IPS DF 6.9 (cell line): ENCODE data around the gene VGLL2.

Experiments
- DNase-seq: peaks from one replicate; pipeline ENCODE4 v3.0.0-alpha.2; 2013; ENCODE audit warnings: low read depth, low spot score
- H3K27ac ChIP-seq: one replicate; pipeline ENCODE4 v1.5.1; 2013; ENCODE audit warnings: low read length, control low read depth
- H3K27me3 ChIP-seq: 2 replicates; pipeline ENCODE4 v1.6.1; 2013; ENCODE audit warnings: mild to moderate bottlenecking, low read length; ENCODE audit not compliant: control insufficient read depth, insufficient read depth
- H3K36me3 ChIP-seq: 2 replicates; pipeline ENCODE4 v1.6.1; 2013; ENCODE audit warnings: low read length; ENCODE audit not compliant: control insufficient read depth, insufficient read depth
- H3K4me1 ChIP-seq: 2 replicates; pipeline ENCODE4 v1.6.1; 2013; ENCODE audit warnings: low read length; ENCODE audit not compliant: control insufficient read depth, insufficient read depth
- H3K4me3 ChIP-seq: 2 replicates; pipeline ENCODE4 v1.5.1; 2013; ENCODE audit warnings: mild to moderate bottlenecking, low read length
- H3K9me3 ChIP-seq: 2 replicates; pipeline ENCODE4 v1.6.1; 2013; ENCODE audit warnings: low read length, inconsistent platforms; ENCODE audit not compliant: control insufficient read depth, insufficient read depth
- WGBS: extraction: QIAGEN DNeasy Blood & Tissue Kit; methylation state at CpG from one replicate; pipeline ENCODE4 v1.1.7; 2013; ENCODE audit warnings: mixed read lengths, missing lambda C conversion rate; ENCODE audit not compliant: insufficient read length, insufficient coverage; 5-methylcytosine and 5-hydroxymethylcytosine counted together

VGLL2 gene

GRCh38 chr6:117268924-117269323 is 3.6 kb downstream of the VGLL2 start:
- WGBS = no CpG with 5 or more reads among the region's 1 CpG
- DNase-seq = no peak
- Histone ChIP-seq H3K9me3 (no peaks in the 10 kb centered on the region), H3K36me3 (no peaks in the 10 kb centered on the region), H3K27ac (no peak overlapping the region), H3K27me3 (peaks cover 74% of the 10 kb centered on the region), H3K4me3 (no peak overlapping the region), H3K4me1 (no peaks in the 10 kb centered on the region)

DNA sequence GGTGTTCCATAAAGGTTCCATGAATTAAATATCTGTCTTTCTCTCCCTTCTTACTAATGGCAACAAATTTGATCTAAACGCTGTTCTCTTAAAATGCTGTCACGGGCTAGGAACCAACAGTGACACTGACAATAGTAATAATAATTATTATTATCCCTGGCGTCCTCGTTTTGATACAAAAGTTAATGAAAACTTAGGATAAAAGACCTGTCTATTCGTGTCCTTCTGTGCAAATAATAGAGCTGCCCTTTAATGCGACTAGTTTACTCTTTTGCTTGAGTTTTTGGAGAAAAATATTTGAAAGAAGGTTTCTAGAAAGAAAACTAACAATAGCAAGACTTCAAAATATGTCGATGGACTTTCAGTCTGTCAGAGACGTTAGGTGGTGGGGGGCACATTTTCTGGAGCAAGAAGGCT is 4.3 kb downstream of the VGLL2 start:
- no peak for DNase-seq
- no peaks in the 10 kb centered on the region for H3K4me1 ChIP-seq
- H3K9me3 ChIP-seq = no peaks in the 10 kb centered on the region
- H3K27me3 ChIP-seq = peaks cover 66% of the 10 kb centered on the region
- no peaks in the 10 kb centered on the region for H3K36me3 ChIP-seq
- WGBS = no CpG with 5 or more reads among the region's 8 CpGs
- H3K4me3 ChIP-seq = no peak overlapping the region; the same call in 1 of the 2 replicates
- no peak overlapping the region for H3K27ac ChIP-seq

DNA sequence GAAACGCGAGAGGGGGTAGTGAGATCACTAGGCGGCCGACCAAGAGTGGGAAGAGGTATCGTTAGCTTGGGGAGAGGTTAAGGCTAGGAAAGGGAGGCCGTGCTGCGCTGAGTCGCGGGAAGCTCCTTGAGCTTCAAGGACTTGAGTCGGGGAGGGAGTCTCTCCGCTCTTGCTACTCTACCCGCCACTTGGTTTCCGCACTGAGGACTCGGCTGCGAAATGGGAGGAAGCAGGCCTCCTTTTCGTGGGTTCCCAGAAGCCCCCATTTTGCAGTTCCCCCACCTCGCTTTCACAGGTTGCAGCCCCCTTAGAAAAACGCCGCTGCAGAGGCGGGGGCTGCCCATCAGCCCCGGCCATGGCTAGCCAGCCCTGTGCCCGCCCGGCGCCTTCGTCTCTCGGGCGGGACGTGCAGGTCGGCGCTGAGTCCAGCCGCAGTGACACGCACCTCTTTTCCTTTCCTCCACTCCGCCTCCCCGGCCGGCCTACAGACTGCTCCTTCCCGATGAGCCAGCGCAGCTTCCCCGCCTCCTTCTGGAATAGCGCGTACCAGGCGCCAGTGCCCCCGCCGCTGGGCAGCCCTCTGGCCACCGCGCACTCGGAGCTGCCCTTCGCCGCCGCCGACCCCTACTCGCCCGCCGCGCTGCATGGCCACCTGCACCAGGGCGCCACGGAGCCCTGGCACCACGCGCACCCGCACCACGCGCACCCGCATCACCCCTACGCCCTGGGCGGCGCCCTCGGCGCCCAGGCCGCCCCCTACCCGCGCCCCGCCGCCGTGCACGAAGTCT is 4.9 kb downstream of the VGLL2 start:
- H3K27ac ChIP-seq = no peak overlapping the region
- no CpG with 5 or more reads among the region's 74 CpGs for WGBS
- no peaks in the 10 kb centered on the region for H3K36me3 ChIP-seq
- H3K27me3 ChIP-seq = peaks cover 61% of the 10 kb centered on the region
- H3K4me3 ChIP-seq = peak overlapping the region; percentile 54; the same call in 1 of the 2 replicates
- no peak for DNase-seq
- H3K9me3 ChIP-seq = no peaks in the 10 kb centered on the region
- H3K4me1 ChIP-seq = no peaks in the 10 kb centered on the region

DNA sequence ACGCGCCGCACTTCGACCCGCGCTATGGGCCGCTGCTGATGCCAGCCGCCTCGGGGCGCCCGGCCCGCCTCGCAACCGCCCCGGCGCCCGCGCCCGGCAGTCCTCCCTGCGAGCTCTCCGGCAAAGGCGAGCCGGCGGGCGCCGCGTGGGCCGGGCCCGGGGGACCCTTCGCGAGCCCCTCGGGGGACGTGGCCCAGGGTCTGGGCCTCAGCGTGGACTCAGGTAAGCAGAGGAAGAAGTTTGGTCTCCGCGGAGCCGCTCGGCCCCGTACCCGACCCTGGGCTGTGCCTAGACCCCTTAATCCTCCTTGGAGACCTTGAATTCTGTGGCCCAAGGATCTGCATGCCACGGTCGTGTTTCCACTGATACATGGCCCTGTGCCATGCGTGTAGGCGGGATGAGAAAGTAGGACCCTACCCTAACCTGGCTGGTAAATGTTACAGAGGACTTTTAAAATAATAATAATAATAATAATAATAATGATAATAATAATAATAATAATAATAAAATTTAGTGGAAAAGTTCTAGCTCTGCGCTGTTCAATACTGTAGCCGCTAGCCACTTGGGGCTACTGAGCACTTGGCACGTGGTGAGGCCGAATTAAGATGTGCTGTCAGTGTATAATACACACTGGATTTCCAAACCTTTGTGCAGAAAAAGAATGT is 5.6 kb downstream of the VGLL2 start:
- Histone ChIP-seq H3K27ac (no peak overlapping the region), H3K4me1 (no peaks in the 10 kb centered on the region), H3K4me3 (peak overlapping the region; percentile 54; the same call in 1 of the 2 replicates), H3K9me3 (no peaks in the 10 kb centered on the region), H3K36me3 (no peaks in the 10 kb centered on the region), H3K27me3 (peaks cover 56% of the 10 kb centered on the region)
- no peak for DNase-seq
- WGBS = no CpG with 5 or more reads among the region's 48 CpGs

DNA sequence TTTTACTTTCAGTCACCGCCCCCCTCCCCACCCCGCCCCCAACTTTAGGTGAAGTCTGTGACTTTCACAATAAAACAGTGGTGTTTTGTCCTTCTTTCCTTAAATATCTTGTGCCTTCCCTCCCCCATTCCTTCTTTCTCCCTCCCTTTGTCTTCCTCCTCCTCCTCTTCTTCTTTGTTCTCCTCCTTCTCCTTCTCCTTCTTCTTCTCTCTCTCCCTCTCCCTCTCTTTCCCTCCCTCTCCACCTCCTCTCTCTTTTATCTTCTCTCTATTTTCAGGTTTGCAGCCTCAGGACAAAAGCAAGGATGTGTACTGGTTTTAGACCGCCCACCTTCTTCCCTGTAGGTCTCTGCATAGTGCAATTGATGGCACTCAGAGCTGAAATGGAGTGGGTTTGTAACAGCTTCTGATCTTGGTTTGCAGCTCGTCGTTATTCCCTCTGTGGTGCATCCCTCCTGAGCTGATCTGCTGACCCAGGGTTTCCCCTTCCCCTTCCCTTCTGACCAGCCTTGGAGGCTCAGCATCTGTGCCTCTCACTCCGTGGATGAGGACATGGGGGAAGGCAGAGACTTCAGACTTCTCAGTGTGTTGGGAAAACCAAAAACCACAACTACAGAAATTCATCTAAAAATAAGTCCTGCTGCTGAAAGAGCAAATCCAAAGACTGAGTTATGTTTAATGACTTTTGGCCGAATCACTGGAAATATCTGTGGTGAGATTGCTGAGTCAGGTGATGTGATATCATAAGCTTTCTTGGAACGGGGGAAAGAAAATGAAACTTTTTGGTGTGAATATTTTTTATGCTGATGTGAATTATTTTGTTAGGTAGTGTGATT is 6.9 kb downstream of the VGLL2 start:
- DNase-seq = no peak
- 100% methylated on average over 1 of the region's 8 CpGs for WGBS
- Histone ChIP-seq H3K4me1 (no peaks in the 10 kb centered on the region), H3K4me3 (no peak overlapping the region), H3K9me3 (no peaks in the 10 kb centered on the region), H3K27ac (no peak overlapping the region), H3K36me3 (no peaks in the 10 kb centered on the region), H3K27me3 (peaks cover 43% of the 10 kb centered on the region)

DNA sequence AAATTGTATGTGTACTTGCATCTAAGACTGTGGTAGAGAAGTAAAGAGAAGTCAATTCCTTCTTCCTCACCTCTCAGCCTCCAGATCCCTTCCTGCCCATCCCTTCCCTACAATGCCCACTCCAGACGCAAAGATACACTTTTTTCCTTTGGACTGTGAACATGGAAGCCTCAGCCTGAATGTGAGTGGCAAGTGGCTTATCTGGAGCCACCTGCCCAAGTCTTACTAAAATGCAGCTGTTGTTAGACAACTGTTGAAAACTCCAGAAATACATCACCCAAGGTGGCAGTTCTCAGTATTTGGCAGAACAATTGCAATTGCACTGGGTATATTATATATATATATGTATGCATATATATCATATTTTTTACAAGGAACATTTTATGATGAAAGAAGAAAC is 7.5 kb downstream of the VGLL2 start:
- H3K4me1 ChIP-seq = no peaks in the 10 kb centered on the region
- WGBS = no CpG with 5 or more reads among the region's 1 CpG
- peaks cover 38% of the 10 kb centered on the region for H3K27me3 ChIP-seq
- H3K27ac ChIP-seq = no peak overlapping the region
- H3K4me3 ChIP-seq = no peak overlapping the region
- no peak for DNase-seq
- H3K36me3 ChIP-seq = no peaks in the 10 kb centered on the region
- H3K9me3 ChIP-seq = no peaks in the 10 kb centered on the region

GRCh38 chr6:117275205-117275604 is 9.8 kb downstream of the VGLL2 start:
- Histone ChIP-seq H3K36me3 (no peaks in the 10 kb centered on the region), H3K4me1 (no peaks in the 10 kb centered on the region), H3K27me3 (peaks cover 16% of the 10 kb centered on the region), H3K9me3 (no peaks in the 10 kb centered on the region), H3K27ac (no peak overlapping the region), H3K4me3 (no peak overlapping the region)
- WGBS = no CpG with 5 or more reads among the region's 9 CpGs
- no peak for DNase-seq

- no CpG with 5 or more reads among the region's 5 CpGs for WGBS
- DNase-seq = no peak
- no peak overlapping the region for H3K4me3 ChIP-seq
- no peak overlapping the region for H3K27ac ChIP-seq
- H3K36me3 ChIP-seq = no peaks in the 10 kb centered on the region
- H3K27me3 ChIP-seq = peaks cover 13% of the 10 kb centered on the region
- no peaks in the 10 kb centered on the region for H3K9me3 ChIP-seq
- H3K4me1 ChIP-seq = no peaks in the 10 kb centered on the region
These were observed 10.4 kb downstream of the VGLL2 start for GRCh38 chr6:117275711-117276110.

GRCh38 chr6:117276778-117277316 is 11.5 kb downstream of the VGLL2 start:
- no peak overlapping the region for H3K4me3 ChIP-seq
- H3K9me3 ChIP-seq = no peaks in the 10 kb centered on the region
- no peak for DNase-seq
- H3K27me3 ChIP-seq = peaks cover 6% of the 10 kb centered on the region; the same call in 1 of the 2 replicates
- H3K36me3 ChIP-seq = no peaks in the 10 kb centered on the region
- WGBS = no CpG with 5 or more reads among the region's 10 CpGs
- no peak overlapping the region for H3K27ac ChIP-seq
- H3K4me1 ChIP-seq = no peaks in the 10 kb centered on the region

DNA sequence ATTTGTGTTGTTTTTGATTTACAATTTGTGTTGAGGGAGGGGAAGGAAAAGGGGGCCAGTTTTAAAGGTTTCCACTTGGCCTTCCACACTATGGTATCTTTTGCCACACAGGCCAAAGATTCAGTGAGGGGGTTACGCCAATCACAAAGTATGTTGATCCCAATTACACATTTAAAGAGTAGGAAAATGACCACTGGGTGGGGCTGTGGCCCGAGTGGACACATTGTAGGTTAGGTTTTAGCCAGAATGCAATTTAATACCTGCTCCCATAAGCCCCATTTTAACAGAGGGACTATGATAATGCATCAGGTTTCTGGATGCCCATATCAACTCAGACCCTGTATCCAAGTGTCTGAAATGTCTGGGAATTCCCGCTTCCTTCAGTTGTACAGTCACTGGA is 15.6 kb downstream of the VGLL2 start:
- no CpG with 5 or more reads among the region's 3 CpGs for WGBS

More for the DNA sequence above, 15.6 kb downstream of the VGLL2 start:
- no peak for DNase-seq
- no peak overlapping the region for H3K27ac ChIP-seq
- H3K27me3 ChIP-seq = no peaks in the 10 kb centered on the region
- no peak overlapping the region for H3K4me3 ChIP-seq
- H3K36me3 ChIP-seq = no peaks in the 10 kb centered on the region
- no peaks in the 10 kb centered on the region for H3K4me1 ChIP-seq
- no peaks in the 10 kb centered on the region for H3K9me3 ChIP-seq
